ENCODE measurements around the gene LIN7C.

The LIN7C gene

DNA sequence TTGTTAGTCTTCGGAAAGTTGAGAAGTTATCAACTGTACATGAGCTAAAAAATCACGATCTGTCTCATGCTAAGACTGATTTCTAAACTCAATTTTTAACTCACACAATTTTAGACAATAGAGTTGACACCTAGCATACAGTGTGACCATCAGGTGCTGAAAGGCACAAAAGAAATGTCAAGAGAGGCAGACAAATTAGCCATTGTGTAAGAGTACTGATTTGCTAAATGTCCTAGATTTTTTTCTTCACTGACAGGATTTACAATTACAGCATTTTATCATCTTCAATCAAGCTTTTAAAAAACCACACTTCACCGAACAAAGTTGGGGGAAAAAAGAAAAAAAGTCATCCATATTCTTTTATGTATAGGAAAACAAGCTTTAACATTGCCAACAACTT is 40.9 kb downstream of the LIN7C start:
- TF ChIP-seq, protein P1, sequence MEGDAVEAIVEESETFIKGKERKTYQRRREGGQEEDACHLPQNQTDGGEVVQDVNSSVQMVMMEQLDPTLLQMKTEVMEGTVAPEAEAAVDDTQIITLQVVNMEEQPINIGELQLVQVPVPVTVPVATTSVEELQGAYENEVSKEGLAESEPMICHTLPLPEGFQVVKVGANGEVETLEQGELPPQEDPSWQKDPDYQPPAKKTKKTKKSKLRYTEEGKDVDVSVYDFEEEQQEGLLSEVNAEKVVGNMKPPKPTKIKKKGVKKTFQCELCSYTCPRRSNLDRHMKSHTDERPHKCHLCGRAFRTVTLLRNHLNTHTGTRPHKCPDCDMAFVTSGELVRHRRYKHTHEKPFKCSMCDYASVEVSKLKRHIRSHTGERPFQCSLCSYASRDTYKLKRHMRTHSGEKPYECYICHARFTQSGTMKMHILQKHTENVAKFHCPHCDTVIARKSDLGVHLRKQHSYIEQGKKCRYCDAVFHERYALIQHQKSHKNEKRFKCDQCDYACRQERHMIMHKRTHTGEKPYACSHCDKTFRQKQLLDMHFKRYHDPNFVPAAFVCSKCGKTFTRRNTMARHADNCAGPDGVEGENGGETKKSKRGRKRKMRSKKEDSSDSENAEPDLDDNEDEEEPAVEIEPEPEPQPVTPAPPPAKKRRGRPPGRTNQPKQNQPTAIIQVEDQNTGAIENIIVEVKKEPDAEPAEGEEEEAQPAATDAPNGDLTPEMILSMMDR (IDR thresholded peaks at IDR 0.05; ENCODE audit: low read depth, low read length), result no peak
- no peak for DNase-seq (ENCODE audit: extremely low read depth, low read depth)

DNA sequence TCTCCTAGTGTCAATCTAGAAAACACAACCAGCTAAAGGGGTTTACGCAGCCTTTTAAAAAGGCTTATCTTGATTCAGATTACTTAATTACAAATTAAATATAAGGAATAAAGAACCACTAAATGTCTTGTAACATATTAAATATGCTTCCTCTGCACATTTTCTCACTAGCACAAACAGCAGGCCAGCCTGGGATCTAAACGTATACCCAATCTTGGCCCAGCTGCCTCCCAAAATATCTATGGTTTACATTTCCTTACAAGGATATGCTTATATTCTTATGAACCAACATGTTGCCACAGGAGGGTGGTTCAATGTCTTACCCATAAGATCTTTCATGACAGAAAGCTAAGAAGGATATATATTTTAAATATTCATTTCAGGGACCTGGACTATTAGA is 41.7 kb downstream of the LIN7C start:
- TF ChIP-seq, protein P1 (IDR thresholded peaks at IDR 0.05; ENCODE audit: low read depth, low read length), result no peak
- no peak for DNase-seq (ENCODE audit: extremely low read depth, low read depth)

DNA sequence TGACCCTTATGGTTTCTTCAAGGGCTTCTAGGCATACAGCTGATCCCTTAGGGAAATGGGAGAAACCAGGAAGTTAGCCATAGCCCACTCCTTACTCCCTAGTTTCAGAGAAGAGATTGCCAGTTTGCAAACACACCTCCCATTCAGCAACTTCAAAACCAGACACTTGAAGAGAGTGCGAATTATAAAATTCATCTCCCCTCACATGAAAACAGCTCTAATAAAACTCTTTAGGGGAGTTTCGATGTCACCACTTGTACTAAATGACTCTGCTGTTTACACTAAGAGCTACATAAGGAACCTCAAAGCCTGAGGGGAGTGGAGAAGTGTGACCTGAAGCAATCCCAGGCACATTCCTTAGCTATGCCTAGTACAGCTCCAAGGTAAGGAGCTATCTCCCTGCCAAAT is 42.3 kb downstream of the LIN7C start:
- TF ChIP-seq, protein P1 (IDR thresholded peaks at IDR 0.05; ENCODE audit: low read depth, low read length), result no peak
- no peak for DNase-seq (ENCODE audit: extremely low read depth, low read depth)

DNA sequence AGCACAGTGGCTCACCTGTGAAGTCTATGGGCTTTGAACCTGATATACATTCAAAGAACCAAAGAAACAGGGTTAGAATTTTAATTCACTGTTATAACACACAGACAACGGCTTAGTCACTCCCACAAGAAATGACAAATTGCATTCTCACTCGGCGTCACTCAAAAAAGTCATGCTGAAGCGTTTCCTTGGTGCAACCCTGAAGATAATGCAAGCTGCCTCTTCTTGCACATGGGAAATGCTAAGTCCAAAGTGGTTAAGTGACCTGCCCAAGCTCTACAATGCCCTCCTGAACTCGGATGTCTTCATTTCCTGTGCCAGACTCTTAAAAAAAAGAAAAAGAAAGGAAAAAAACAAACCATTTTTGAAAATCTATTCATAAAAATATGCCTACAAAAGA is 44.0 kb downstream of the LIN7C start:
- TF ChIP-seq, protein P1 (IDR thresholded peaks at IDR 0.05; ENCODE audit: low read depth, low read length), result no peak
- DNase-seq (ENCODE audit: extremely low read depth, low read depth), result no peak

DNA sequence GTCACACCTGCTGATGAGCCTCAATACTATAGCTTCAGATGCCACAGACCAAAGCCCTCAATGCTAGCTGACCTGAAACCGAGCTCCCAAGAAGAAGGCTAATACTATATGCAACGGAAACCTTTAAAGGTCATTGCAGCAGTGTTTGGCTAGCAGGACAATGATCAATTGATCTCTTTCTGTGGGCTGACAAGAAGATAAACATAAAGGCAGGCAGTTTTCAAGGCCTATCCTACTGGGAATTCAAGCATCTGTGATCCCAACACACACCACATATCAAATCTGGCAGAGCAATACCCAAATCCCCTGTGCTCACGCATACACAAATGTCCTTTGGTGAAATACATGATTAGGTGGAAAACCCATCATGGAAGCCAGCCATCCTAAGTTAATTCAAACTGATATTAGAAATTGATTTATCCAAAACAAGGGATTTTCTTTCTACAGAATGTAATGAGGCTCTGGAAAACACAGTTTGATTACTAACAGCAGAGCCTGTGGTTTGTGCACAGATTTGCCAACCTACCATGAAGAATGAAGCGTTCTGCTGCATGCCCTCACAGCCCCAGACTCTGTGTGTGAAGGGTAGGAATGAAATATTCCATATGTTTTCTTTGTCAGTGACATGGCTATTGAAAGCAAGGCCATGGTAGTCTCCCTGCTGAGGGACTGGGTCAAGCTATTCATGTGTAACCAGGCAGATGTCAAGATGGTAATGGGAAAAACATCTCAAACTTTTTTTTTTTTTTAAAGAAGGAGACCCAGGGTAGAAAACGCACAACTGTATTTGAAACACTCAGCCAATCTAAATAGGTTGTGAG is 46.2 kb downstream of the LIN7C start:
- DNase-seq (ENCODE audit: extremely low read depth, low read depth), result no peak
- TF ChIP-seq, protein P1 (IDR thresholded peaks at IDR 0.05; ENCODE audit: low read depth, low read length), result no peak

DNA sequence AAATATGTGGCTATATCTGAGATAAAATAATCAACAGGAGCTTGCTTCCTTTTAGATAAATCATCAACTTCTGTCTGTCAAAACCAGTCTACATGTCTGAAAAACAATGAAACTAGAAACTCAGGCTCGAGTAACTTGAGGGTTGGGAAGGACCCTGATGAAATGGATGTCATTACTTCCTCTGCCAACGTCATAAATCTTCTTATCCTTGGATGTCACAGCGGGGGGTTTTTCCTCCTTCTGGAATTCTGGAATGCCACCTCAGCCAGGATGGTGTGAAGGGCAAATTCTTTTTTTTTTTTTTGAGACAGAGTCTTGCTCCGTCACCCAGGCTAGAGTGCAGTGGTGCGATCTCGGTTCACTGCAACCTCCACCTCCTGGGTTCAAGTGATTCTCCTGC is 47.4 kb downstream of the LIN7C start:
- DNase-seq (ENCODE audit: extremely low read depth, low read depth), result no peak
- TF ChIP-seq, protein P1 (IDR thresholded peaks at IDR 0.05; ENCODE audit: low read depth, low read length), result no peak

DNA sequence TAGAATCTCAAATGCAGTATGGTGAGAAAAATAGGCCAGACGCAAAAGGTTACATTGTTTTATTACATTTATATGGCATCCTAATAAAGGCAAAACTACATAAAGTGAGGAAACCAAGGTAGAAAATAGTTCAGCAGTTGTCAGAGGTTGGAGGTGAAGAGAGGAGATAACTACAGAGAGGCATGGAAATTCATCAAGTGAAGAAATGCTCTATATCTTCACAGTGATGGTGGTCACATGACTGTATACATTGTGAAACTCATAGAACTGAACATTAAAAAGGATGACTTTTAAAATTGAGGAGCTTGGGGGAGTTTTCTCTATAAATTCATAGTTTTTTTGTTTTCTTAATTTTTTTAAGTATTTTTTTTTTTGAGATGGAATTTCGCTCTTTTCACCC is 48.4 kb downstream of the LIN7C start:
- DNase-seq (ENCODE audit: extremely low read depth, low read depth), result no peak
- TF ChIP-seq, protein P1 (IDR thresholded peaks at IDR 0.05; ENCODE audit: low read depth, low read length), result no peak
